Subcutaneous abdominal adipose tissue (tissue), 5 donors: ENCODE data around the gene ARHGAP31.
"Not testable (repeated sequence)": the region's sequence is repeated elsewhere in the genome, so short reads cannot be mapped to it uniquely, and the experiment has no call there.

ENCODE experiments used
- H3K27ac ChIP-seq: one replicate; pipeline ENCODE4 v1.7.0; 2013; ENCODE audit warnings: low read depth, mild to moderate bottlenecking, inconsistent platforms, low read length, moderate library complexity
- H3K27me3 ChIP-seq, 5 donors: one replicate each; pipeline ENCODE4 v1.7.0; 2013; ENCODE audit warnings: low read length in 5 of 5, inconsistent platforms in 1 of 5; ENCODE audit not compliant: control insufficient read depth in 5 of 5, insufficient read depth in 4 of 5
- H3K36me3 ChIP-seq, 5 donors: one replicate each; pipeline ENCODE4 v1.7.0; 2013; ENCODE audit warnings: low read length in 5 of 5; ENCODE audit not compliant: control insufficient read depth in 5 of 5, insufficient read depth in 5 of 5
- H3K4me1 ChIP-seq, 5 donors: one replicate each; pipeline ENCODE4 v1.7.0; 2013; ENCODE audit warnings: low read length in 5 of 5, mild to moderate bottlenecking in 3 of 5, moderate library complexity in 1 of 5; ENCODE audit not compliant: control insufficient read depth in 5 of 5, insufficient read depth in 5 of 5
- H3K4me3 ChIP-seq, 5 donors: one replicate each; pipeline ENCODE4 v1.7.0; 2013; ENCODE audit warnings: low read length in 5 of 5, low read depth in 1 of 5
- H3K9ac ChIP-seq, 5 donors: one replicate each; pipeline ENCODE4 v1.7.0; 2013; ENCODE audit warnings: low read length in 5 of 5, mild to moderate bottlenecking in 4 of 5, moderate library complexity in 3 of 5
- H3K9me3 ChIP-seq, 5 donors: one replicate each; pipeline ENCODE4 v1.7.0; 2013; ENCODE audit warnings: low read length in 5 of 5; ENCODE audit not compliant: control insufficient read depth in 5 of 5
- donor health status: healthy.
- donor health status: healthy.
- donor health status: healthy.
- donor health status: healthy.
- donor health status: healthy.

ARHGAP31 gene

GRCh38 chr3:119293871-119294695 lies at the start of gene ARHGAP31:
ARHGAP31 (plus strand) TSS chr3:119294383; CDS start chr3:119294905, 522 bp downstream.
- H3K4me3 ChIP-seq: peak within 1 kb of the TSS; percentile 74 to 98 (median 92)
- peak within 1 kb of the TSS; percentile 74 to 96 (median 87) for H3K9ac ChIP-seq
- H3K36me3 ChIP-seq: peaks cover 0 to 11% (median 3%) of the 10 kb centered on the region in 5 donors
- no peaks in the 10 kb centered on the region for H3K27me3 ChIP-seq
- peaks cover 2 to 58% (median 48%) of the 10 kb centered on the region in 5 donors for H3K4me1 ChIP-seq
- peak within 1 kb of the TSS; percentile 96 for H3K27ac ChIP-seq
- H3K9me3 ChIP-seq: no peaks in the 10 kb centered on the region

- Histone ChIP-seq H3K4me1 (peaks cover 2 to 17% (median 10%) of the 10 kb centered on the region in 5 donors), H3K36me3 (no peaks in the 10 kb centered on the region), H3K4me3 (no peak overlapping the region), H3K9me3 (peaks cover 0 to 6% (median 2%) of the 10 kb centered on the region in 5 donors), H3K27me3 (no peaks in the 10 kb centered on the region), H3K9ac (no peak overlapping the region), H3K27ac (no peak overlapping the region)
These were observed 48.4 kb upstream of the ARHGAP31 start for GRCh38 chr3:119245778-119246177.

GRCh38 chr3:119255214-119255613 lies 39.0 kb upstream of the ARHGAP31 start:
- H3K9me3 ChIP-seq: no peaks in the 10 kb centered on the region
- no peak overlapping the region for H3K9ac ChIP-seq
- H3K4me3 ChIP-seq: no peak overlapping the region
- no peaks in the 10 kb centered on the region for H3K27me3 ChIP-seq
- no peaks in the 10 kb centered on the region for H3K36me3 ChIP-seq
- no peak overlapping the region for H3K27ac ChIP-seq
- peaks cover 0 to 3% (median 3%) of the 10 kb centered on the region in 5 donors for H3K4me1 ChIP-seq

GRCh38 chr3:119257111-119257510 lies 37.1 kb upstream of the ARHGAP31 start:
- Histone ChIP-seq H3K27ac (no peak overlapping the region), H3K27me3 (no peaks in the 10 kb centered on the region), H3K36me3 (no peaks in the 10 kb centered on the region), H3K4me3 (no peak overlapping the region), H3K4me1 (peaks cover 0 to 3% (median 3%) of the 10 kb centered on the region in 5 donors), H3K9me3 (no peaks in the 10 kb centered on the region), H3K9ac (no peak overlapping the region)

GRCh38 chr3:119257654-119258410 lies 36.4 kb upstream of the ARHGAP31 start:
- no peak overlapping the region for H3K9ac ChIP-seq
- no peak overlapping the region for H3K27ac ChIP-seq
- no peaks in the 10 kb centered on the region for H3K36me3 ChIP-seq
- peaks cover 0 to 3% (median 3%) of the 10 kb centered on the region in 5 donors for H3K4me1 ChIP-seq
- no peak overlapping the region for H3K4me3 ChIP-seq
- H3K9me3 ChIP-seq: no peaks in the 10 kb centered on the region
- H3K27me3 ChIP-seq: no peaks in the 10 kb centered on the region

- H3K9ac ChIP-seq: no peak overlapping the region
- peaks cover 0 to 3% (median 3%) of the 10 kb centered on the region in 5 donors for H3K4me1 ChIP-seq
- no peaks in the 10 kb centered on the region for H3K36me3 ChIP-seq
- H3K27ac ChIP-seq: no peak overlapping the region
- H3K27me3 ChIP-seq: no peaks in the 10 kb centered on the region
- H3K9me3 ChIP-seq: no peaks in the 10 kb centered on the region
- no peak overlapping the region for H3K4me3 ChIP-seq
These were observed 35.3 kb upstream of the ARHGAP31 start for GRCh38 chr3:119258915-119259314.

- Histone ChIP-seq H3K9ac (no peak overlapping the region), H3K27ac (no peak overlapping the region), H3K9me3 (no peaks in the 10 kb centered on the region), H3K36me3 (no peaks in the 10 kb centered on the region), H3K4me1 (peaks cover 0 to 3% (median 3%) of the 10 kb centered on the region in 5 donors), H3K4me3 (no peak overlapping the region), H3K27me3 (no peaks in the 10 kb centered on the region)
These were observed 34.4 kb upstream of the ARHGAP31 start for GRCh38 chr3:119259821-119260220.

GRCh38 chr3:119261055-119261454 lies 33.1 kb upstream of the ARHGAP31 start:
- Histone ChIP-seq H3K27ac (no peak overlapping the region), H3K4me1 (peaks cover 0 to 3% (median 3%) of the 10 kb centered on the region in 5 donors), H3K9me3 (no peaks in the 10 kb centered on the region), H3K36me3 (no peaks in the 10 kb centered on the region), H3K4me3 (no peak overlapping the region), H3K27me3 (no peaks in the 10 kb centered on the region), H3K9ac (no peak overlapping the region)

GRCh38 chr3:119270212-119270611 lies 24.0 kb upstream of the ARHGAP31 start:
- H3K27me3 ChIP-seq, H3K4me3 ChIP-seq, H3K36me3 ChIP-seq, H3K9me3 ChIP-seq, H3K4me1 ChIP-seq, H3K27ac ChIP-seq, H3K9ac ChIP-seq: not testable (repeated sequence)

GRCh38 chr3:119276680-119277079 lies 17.5 kb upstream of the ARHGAP31 start:
- Histone ChIP-seq H3K27ac (no peak overlapping the region), H3K4me3 (no peak overlapping the region), H3K4me1 (peaks cover 2 to 23% (median 10%) of the 10 kb centered on the region in 5 donors), H3K9me3 (no peaks in the 10 kb centered on the region), H3K27me3 (no peaks in the 10 kb centered on the region), H3K36me3 (no peaks in the 10 kb centered on the region), H3K9ac (no peak overlapping the region)
